SK-N-SH (cell line): ENCODE results near the gene ITGA1. TPM values are rescaled to one million over a fixed set of nuclear protein-coding genes. Genes with fewer than 3 reads are reported as not detected.

Experiments
- CTCF ChIA-PET: fragments of 300-600, 350-600 bp; formaldehyde crosslinking; extraction: SDS; loops from one replicate; lab custom pipeline; 2021; lab: Yijun Ruan, JAX
- POLR2A ChIA-PET: fragments of 350-600 bp; sonication (Branson Sonifier 250); formaldehyde crosslinking; extraction: SDS; loops from one replicate; lab custom pipeline; 2020; ENCODE audit warnings: antibody characterized with exemption, inconsistent platforms; lab: Yijun Ruan, JAX
- DNase-seq: peaks from one replicate; pipeline ENCODE4 v3.0.0; 2012
- H2AFZ ChIP-seq: fragments of 200-600 bp; sonication (generic); 2 replicates; pipeline ENCODE4 v1.8.1; 2016; ENCODE audit warnings: antibody characterized with exemption, mild to moderate bottlenecking, low read depth
- H3F3A ChIP-seq: fragments of 200-600 bp; sonication (generic); replicated peaks from 2 replicates; pipeline ENCODE3; 2016; ENCODE audit warnings: antibody characterized with exemption, mild to moderate bottlenecking; ENCODE audit not compliant: insufficient read depth
- H3K27ac ChIP-seq, 2 experiments: fragments of 200-500 bp in 1 of 2; fragments of 200-600 bp in 1 of 2; sonication (Bioruptor generic) in 1 of 2; sonication (generic), shearing (Covaris generic) in 1 of 2; 2 replicates each; pipeline versions ENCODE4 v1.5.1 to v1.6.1; 2014 to 2016; ENCODE audit warnings: low read depth in 2 of 2, inconsistent platforms in 1 of 2, low read length in 1 of 2, mild to moderate bottlenecking in 1 of 2, mixed read lengths in 1 of 2
- H3K27me3 ChIP-seq: fragments of 200-600 bp; sonication (generic), shearing (Covaris generic); 2 replicates; pipeline ENCODE4 v1.6.1; 2016; ENCODE audit warnings: mixed run types; ENCODE audit not compliant: insufficient read depth
- H3K36me3 ChIP-seq, 2 experiments: fragments of 200-500 bp in 1 of 2; fragments of 200-600 bp in 1 of 2; sonication (Bioruptor generic) in 1 of 2; sonication (generic) in 1 of 2; replicated peaks in 1 of 2; 2 replicates each; pipeline versions ENCODE3 to v1.5.1; 2014 to 2016; ENCODE audit warnings: low read length in 1 of 2, mild to moderate bottlenecking in 1 of 2; ENCODE audit not compliant: insufficient read depth in 2 of 2, control insufficient read depth in 1 of 2
- H3K4me1 ChIP-seq, 2 experiments: fragments of 200-500 bp in 1 of 2; fragments of 200-600 bp in 1 of 2; sonication (Bioruptor generic) in 1 of 2; sonication (generic), shearing (Covaris generic) in 1 of 2; 2 replicates each; pipeline versions ENCODE4 v1.5.1 to v1.6.1; 2014 to 2016; ENCODE audit warnings: low read depth in 1 of 2, low read length in 1 of 2, mixed run types in 1 of 2; ENCODE audit not compliant: insufficient read depth in 2 of 2, control insufficient read depth in 1 of 2
- H3K4me2 ChIP-seq: fragments of 200-600 bp; sonication (generic), shearing (Covaris generic); 2 replicates; pipeline ENCODE4 v1.6.1; 2017; ENCODE audit warnings: mixed run types
- H3K4me3 ChIP-seq, 2 experiments: fragments of 200-500 bp in 1 of 2; fragments of 200-600 bp in 1 of 2; sonication (Bioruptor generic) in 1 of 2; sonication (generic), shearing (Covaris generic) in 1 of 2; 2 replicates each; pipeline versions ENCODE4 v1.5.1 to v1.8.1; 2014 to 2016; ENCODE audit warnings: low read depth in 2 of 2, inconsistent platforms in 1 of 2, low read length in 1 of 2, mild to moderate bottlenecking in 1 of 2, mixed read lengths in 1 of 2, moderate library complexity in 1 of 2
- H3K79me2 ChIP-seq: fragments of 200-600 bp; sonication (generic); 2 replicates; pipeline ENCODE4 v1.8.1; 2017; ENCODE audit warnings: mild to moderate bottlenecking; ENCODE audit not compliant: insufficient read depth
- H3K9ac ChIP-seq: fragments of 200-600 bp; sonication (generic); 2 replicates; pipeline ENCODE4 v1.6.1; 2017; ENCODE audit warnings: mixed run types
- H3K9me2 ChIP-seq: fragments of 200-600 bp; sonication (generic); 2 replicates; pipeline ENCODE4 v1.6.1; 2017; ENCODE audit warnings: mixed run types
- H3K9me3 ChIP-seq: fragments of 200-600 bp; sonication (generic); 2 replicates; pipeline ENCODE4 v1.6.1; 2017; ENCODE audit warnings: mixed run types, mild to moderate bottlenecking, moderate library complexity
- H4K20me1 ChIP-seq: fragments of 200-600 bp; sonication (generic); 2 replicates; pipeline ENCODE4 v1.6.1; 2017; ENCODE audit warnings: mild to moderate bottlenecking, mixed run types; ENCODE audit not compliant: insufficient read depth
- CHD2 ChIP-seq: fragments of 150-350 bp; IDR thresholded peaks from 2 replicates; pipeline ENCODE4 v1.6.1; 2018; ENCODE audit warnings: low read length; ENCODE audit not compliant: partially characterized antibody
- ELF1 ChIP-seq: IDR thresholded peaks from 2 replicates; pipeline ENCODE4 v1.4.0; 2012
- EZH2phosphoT487 ChIP-seq: fragments of 200-600 bp; sonication (generic); IDR thresholded peaks from 2 replicates; pipeline ENCODE4 v1.6.1; 2017; ENCODE audit warnings: low read depth, mixed run types, mild to moderate bottlenecking, antibody characterized with exemption, moderate library complexity, borderline replicate concordance
- FOSL2 ChIP-seq: IDR thresholded peaks from 2 replicates; pipeline ENCODE4 v1.4.0; 2012; ENCODE audit warnings: low read depth, mild to moderate bottlenecking, moderate library complexity, borderline replicate concordance
- GABPA ChIP-seq: IDR thresholded peaks from 2 replicates; pipeline ENCODE4 v1.4.0; 2012; ENCODE audit warnings: low read depth, mild to moderate bottlenecking
- JUND ChIP-seq: IDR thresholded peaks from 2 replicates; pipeline ENCODE4 v1.4.0; 2012
- RAD21 ChIP-seq: IDR thresholded peaks from 2 replicates; pipeline ENCODE4 v1.6.1; 2012; ENCODE audit warnings: mild to moderate bottlenecking, low read length
- RFX5 ChIP-seq: IDR thresholded peaks from 2 replicates; pipeline ENCODE4 v1.6.1; 2012; ENCODE audit warnings: mild to moderate bottlenecking, improper control_type of control experiment, low read length
- TAF1 ChIP-seq: IDR thresholded peaks from 2 replicates; pipeline ENCODE4 v1.6.1; 2012; ENCODE audit warnings: low read depth, mild to moderate bottlenecking, low read length, moderate library complexity, borderline replicate concordance
- TCF12 ChIP-seq: IDR thresholded peaks from 2 replicates; pipeline ENCODE4 v1.4.0; 2012
- YY1 ChIP-seq: IDR thresholded peaks from 2 replicates; pipeline ENCODE4 v1.4.0; 2012; ENCODE audit warnings: low read depth, mild to moderate bottlenecking
- WGBS: methylation state at CpG from one replicate; pipeline ENCODE4 v1.1.6; 2017; ENCODE audit warnings: low lambda C conversion rate; 5-methylcytosine and 5-hydroxymethylcytosine counted together
- polyA plus RNA-seq, 3 experiments: library from polyadenylated mRNA; depleted of rRNA; stranded (reverse); fragments of >200 nt; gene quantifications; 2 replicates each; pipeline ENCODE4 v1.2.3, GENCODE V29; 2012
- TF ChIP-seq, protein P1 (sequence below): fragments of 150-350 bp; IDR thresholded peaks from 2 replicates; pipeline ENCODE4 v1.6.1; 2016; ENCODE audit warnings: mild to moderate bottlenecking, low read depth, low read length
- TF ChIP-seq, protein P2 (sequence below): IDR thresholded peaks from 2 replicates; pipeline ENCODE4; 2012
- TF ChIP-seq, protein P3 (sequence below): fragments of 200-600 bp; sonication (generic); IDR thresholded peaks from 2 replicates; pipeline ENCODE4 v1.6.1; 2017; ENCODE audit warnings: antibody characterized with exemption, mild to moderate bottlenecking, moderate library complexity
- TF ChIP-seq, protein P4 (sequence below): fragments of 150-350 bp; IDR thresholded peaks from 2 replicates; pipeline ENCODE4 v1.6.1; 2017; ENCODE audit warnings: antibody characterized with exemption, low read length, low read depth, borderline replicate concordance

Gene ITGA1
- polyA plus RNA-seq, 1 of the 3 experiments (the other 2 are of a cell fraction), result 7.7 TPM

DNA sequence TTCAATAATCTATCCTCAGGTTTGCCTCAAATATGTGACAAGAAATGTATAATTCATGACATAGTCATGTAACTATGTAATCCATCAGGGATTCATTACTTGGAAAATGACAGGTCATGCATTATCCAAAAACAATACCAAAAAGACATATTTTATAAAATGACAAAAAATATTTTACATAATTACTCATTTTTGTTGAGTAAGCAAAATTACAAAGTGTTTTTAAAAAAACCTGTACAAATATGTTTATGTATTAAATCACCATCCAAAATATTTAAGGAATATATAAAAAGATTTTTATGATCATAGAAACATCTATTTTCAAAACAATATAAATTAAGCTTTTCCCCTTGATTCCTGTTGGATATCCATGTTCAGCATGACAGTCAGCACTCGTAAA, 164.8 kb downstream of the ITGA1 start:
- Histone ChIP-seq H3K9ac (no peak overlapping the region), H2AFZ (no peak overlapping the region), H3K9me2 (no peaks in the 10 kb centered on the region), H3K4me1 (peaks cover 2 to 20% of the 10 kb centered on the region in 2 experiments), H3K36me3 (peaks cover 8 to 16% of the 10 kb centered on the region in 2 experiments), H3K4me2 (no peak overlapping the region), H3K79me2 (no peaks in the 10 kb centered on the region), H3F3A (peaks cover 24% of the 10 kb centered on the region), H3K4me3 (no peak overlapping the region), H4K20me1 (no peaks in the 10 kb centered on the region), H3K27ac (no peak overlapping the region), H3K9me3 (no peaks in the 10 kb centered on the region), H3K27me3 (no peaks in the 10 kb centered on the region)
- POLR2A ChIA-PET, result no interaction called here
- CTCF ChIA-PET, result interaction anchor here (1.3 to 1.8 kb wide), 2 partner anchors 9 to 145 kb away, joined by 3 to 4 read pairs; no protein-coding TSS in a partner anchor
- 94% methylated on average over 1 of the region's 1 CpG for WGBS
- DNase-seq, result no peak
- TF ChIP-seq TCF12 (no peak), CHD2 (no peak), RFX5 (no peak), ELF1 (no peak), YY1 (no peak), FOSL2 (no peak), RAD21 (no peak), EZH2phosphoT487 (no peak), JUND (no peak), TAF1 (no peak), GABPA (no peak)
- TF ChIP-seq, protein P1, sequence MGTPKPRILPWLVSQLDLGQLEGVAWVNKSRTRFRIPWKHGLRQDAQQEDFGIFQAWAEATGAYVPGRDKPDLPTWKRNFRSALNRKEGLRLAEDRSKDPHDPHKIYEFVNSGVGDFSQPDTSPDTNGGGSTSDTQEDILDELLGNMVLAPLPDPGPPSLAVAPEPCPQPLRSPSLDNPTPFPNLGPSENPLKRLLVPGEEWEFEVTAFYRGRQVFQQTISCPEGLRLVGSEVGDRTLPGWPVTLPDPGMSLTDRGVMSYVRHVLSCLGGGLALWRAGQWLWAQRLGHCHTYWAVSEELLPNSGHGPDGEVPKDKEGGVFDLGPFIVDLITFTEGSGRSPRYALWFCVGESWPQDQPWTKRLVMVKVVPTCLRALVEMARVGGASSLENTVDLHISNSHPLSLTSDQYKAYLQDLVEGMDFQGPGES, result no peak
- TF ChIP-seq, protein P2, sequence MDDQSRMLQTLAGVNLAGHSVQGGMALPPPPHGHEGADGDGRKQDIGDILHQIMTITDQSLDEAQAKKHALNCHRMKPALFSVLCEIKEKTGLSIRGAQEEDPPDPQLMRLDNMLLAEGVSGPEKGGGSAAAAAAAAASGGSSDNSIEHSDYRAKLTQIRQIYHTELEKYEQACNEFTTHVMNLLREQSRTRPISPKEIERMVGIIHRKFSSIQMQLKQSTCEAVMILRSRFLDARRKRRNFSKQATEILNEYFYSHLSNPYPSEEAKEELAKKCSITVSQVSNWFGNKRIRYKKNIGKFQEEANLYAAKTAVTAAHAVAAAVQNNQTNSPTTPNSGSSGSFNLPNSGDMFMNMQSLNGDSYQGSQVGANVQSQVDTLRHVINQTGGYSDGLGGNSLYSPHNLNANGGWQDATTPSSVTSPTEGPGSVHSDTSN, result no peak
- TF ChIP-seq, protein P3, sequence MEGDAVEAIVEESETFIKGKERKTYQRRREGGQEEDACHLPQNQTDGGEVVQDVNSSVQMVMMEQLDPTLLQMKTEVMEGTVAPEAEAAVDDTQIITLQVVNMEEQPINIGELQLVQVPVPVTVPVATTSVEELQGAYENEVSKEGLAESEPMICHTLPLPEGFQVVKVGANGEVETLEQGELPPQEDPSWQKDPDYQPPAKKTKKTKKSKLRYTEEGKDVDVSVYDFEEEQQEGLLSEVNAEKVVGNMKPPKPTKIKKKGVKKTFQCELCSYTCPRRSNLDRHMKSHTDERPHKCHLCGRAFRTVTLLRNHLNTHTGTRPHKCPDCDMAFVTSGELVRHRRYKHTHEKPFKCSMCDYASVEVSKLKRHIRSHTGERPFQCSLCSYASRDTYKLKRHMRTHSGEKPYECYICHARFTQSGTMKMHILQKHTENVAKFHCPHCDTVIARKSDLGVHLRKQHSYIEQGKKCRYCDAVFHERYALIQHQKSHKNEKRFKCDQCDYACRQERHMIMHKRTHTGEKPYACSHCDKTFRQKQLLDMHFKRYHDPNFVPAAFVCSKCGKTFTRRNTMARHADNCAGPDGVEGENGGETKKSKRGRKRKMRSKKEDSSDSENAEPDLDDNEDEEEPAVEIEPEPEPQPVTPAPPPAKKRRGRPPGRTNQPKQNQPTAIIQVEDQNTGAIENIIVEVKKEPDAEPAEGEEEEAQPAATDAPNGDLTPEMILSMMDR, result no peak
- TF ChIP-seq, protein P4, sequence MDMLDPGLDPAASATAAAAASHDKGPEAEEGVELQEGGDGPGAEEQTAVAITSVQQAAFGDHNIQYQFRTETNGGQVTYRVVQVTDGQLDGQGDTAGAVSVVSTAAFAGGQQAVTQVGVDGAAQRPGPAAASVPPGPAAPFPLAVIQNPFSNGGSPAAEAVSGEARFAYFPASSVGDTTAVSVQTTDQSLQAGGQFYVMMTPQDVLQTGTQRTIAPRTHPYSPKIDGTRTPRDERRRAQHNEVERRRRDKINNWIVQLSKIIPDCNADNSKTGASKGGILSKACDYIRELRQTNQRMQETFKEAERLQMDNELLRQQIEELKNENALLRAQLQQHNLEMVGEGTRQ, result no peak
